CD4-positive, alpha-beta T cell (primary cell): Measurements from ENCODE around the gene CFAP61. TPM values are rescaled to one million over a fixed set of nuclear protein-coding genes. Genes with fewer than 3 reads are reported as not detected.

Experiments used
- ATAC-seq: fragments of 200-7000 bp; cut with Tn5 transposase; one replicate; pipeline ENCODE4 v1.10.0; 2022; ENCODE audit warnings: mild to moderate bottlenecking; ENCODE audit not compliant: poor library complexity
- CTCF ChIA-PET: fragments of 350-600 bp; sonication (Branson Sonifier 250); formaldehyde crosslinking; loops from one replicate; lab custom pipeline; 2021; ENCODE audit warnings: antibody characterized with exemption, inconsistent platforms; lab: Charles Lee
- POLR2A ChIA-PET: fragments of 350-600 bp; sonication (Branson Sonifier 250); formaldehyde crosslinking; loops from one replicate; lab custom pipeline; 2021; ENCODE audit warnings: antibody characterized with exemption, inconsistent platforms; lab: Charles Lee
- DNase-seq, 14 experiments: peaks; one replicate each; pipeline ENCODE4 v3.0.0-alpha.2; 2013 to 2020; ENCODE audit warnings: mixed read lengths in 2 of 14
- H3K27ac ChIP-seq, 2 donors: one replicate each; pipeline versions ENCODE4 v1.5.1 to v1.7.0; 2013; ENCODE audit warnings: low read length in 2 of 2, low read depth in 1 of 2, mild to moderate bottlenecking in 1 of 2
- H3K27me3 ChIP-seq, 2 experiments: 1 replicate in 1 of 2; 2 replicates in 1 of 2; pipeline versions ENCODE4 v1.6.1 to v1.7.0; 2013; ENCODE audit warnings: low read length in 2 of 2, control low read depth in 1 of 2, mild to moderate bottlenecking in 1 of 2, moderate library complexity in 1 of 2; ENCODE audit not compliant: insufficient read depth in 2 of 2, control insufficient read depth in 1 of 2
- H3K36me3 ChIP-seq: one replicate; pipeline ENCODE4 v1.6.1; 2013; ENCODE audit warnings: low read length, control low read depth; ENCODE audit not compliant: insufficient read depth
- H3K4me1 ChIP-seq: one replicate; pipeline ENCODE4 v1.6.1; 2013; ENCODE audit warnings: low read length, control low read depth; ENCODE audit not compliant: insufficient read depth
- H3K4me3 ChIP-seq: one replicate; pipeline ENCODE4 v1.5.1; 2013; ENCODE audit warnings: mild to moderate bottlenecking, low read length, moderate library complexity
- H3K9me3 ChIP-seq, 2 experiments: 1 replicate in 1 of 2; 2 replicates in 1 of 2; pipeline versions ENCODE4 v1.6.1 to v1.7.0; 2013; ENCODE audit warnings: low read length in 2 of 2, mild to moderate bottlenecking in 2 of 2, control low read depth in 1 of 2, moderate library complexity in 1 of 2; ENCODE audit not compliant: control insufficient read depth in 1 of 2, insufficient read depth in 1 of 2
- H3K27ac Mint-ChIP-seq: one replicate; pipeline ENCODE4 v1.8.0; 2020; ENCODE audit warnings: mixed read lengths
- H3K27me3 Mint-ChIP-seq: one replicate; pipeline ENCODE4 v1.8.0; 2021; ENCODE audit warnings: mixed read lengths
- H3K36me3 Mint-ChIP-seq: one replicate; pipeline ENCODE4 v1.8.0; 2021; ENCODE audit warnings: low read depth, mixed read lengths
- H3K4me1 Mint-ChIP-seq: one replicate; pipeline ENCODE4 v1.8.0; 2021; ENCODE audit warnings: low read depth, mixed read lengths
- H3K4me3 Mint-ChIP-seq: one replicate; pipeline ENCODE4 v1.8.0; 2020; ENCODE audit warnings: mild to moderate bottlenecking, mixed read lengths
- H3K9me3 Mint-ChIP-seq: one replicate; pipeline ENCODE4 v1.8.0; 2020; ENCODE audit warnings: mixed read lengths
- CTCF ChIP-seq: fragments of 200-600 bp; IDR thresholded peaks from one replicate; pipeline ENCODE4 v1.8.0; 2022; ENCODE audit warnings: antibody characterized with exemption, mild to moderate bottlenecking
- intact Hi-C, 2 experiments: fragments of 100-400 bp; cut with DNase I in 1 of 2; cut with micrococcal nuclease in 1 of 2; formaldehyde crosslinking; loops; one replicate each; pipeline versions ENCODE4 v1.15.1 to v1.9.0; 2023 to 2025; cut with DNase I, micrococcal nuclease
- total RNA-seq, 174 experiments: library from RNA in 2 of 174; stranded (reverse) in 2 of 174; gene quantifications; one replicate each; pipeline ENCODE4 v1.2.3 and lab custom pipeline; 2021 to 2026

CFAP61 gene
- total RNA-seq, 2 experiments from 2014 or later = not detected

- no peak for ATAC-seq
- peaks cover 9% of the 10 kb centered on the region for H3K27me3 Mint-ChIP-seq
- H3K27ac ChIP-seq = no peak overlapping the region
- H3K4me1 ChIP-seq = no peaks in the 10 kb centered on the region
- H3K4me3 Mint-ChIP-seq = no peak overlapping the region
- H3K4me3 ChIP-seq = no peak overlapping the region
- TF ChIP-seq CTCF = no peak
- no peak overlapping the region for H3K27ac Mint-ChIP-seq
- no peaks in the 10 kb centered on the region for H3K9me3 Mint-ChIP-seq
- H3K9me3 ChIP-seq = no peaks in the 10 kb centered on the region
- no peaks in the 10 kb centered on the region for H3K36me3 ChIP-seq
- H3K4me1 Mint-ChIP-seq = no peaks in the 10 kb centered on the region
- DNase-seq = no peak
- intact Hi-C loops = no loop called here
- no peaks in the 10 kb centered on the region for H3K36me3 Mint-ChIP-seq
- ChIA-PET POLR2A (no interaction called here), CTCF (no interaction called here)
- no peaks in the 10 kb centered on the region for H3K27me3 ChIP-seq
Measured at GRCh38 chr20:20329564-20329963, 277.2 kb downstream of the CFAP61 start.

- H3K27me3 Mint-ChIP-seq = peaks cover 9% of the 10 kb centered on the region
- no peaks in the 10 kb centered on the region for H3K36me3 ChIP-seq
- TF ChIP-seq CTCF = no peak
- H3K9me3 ChIP-seq = no peaks in the 10 kb centered on the region
- no peak overlapping the region for H3K27ac ChIP-seq
- ChIA-PET POLR2A (no interaction called here), CTCF (no interaction called here)
- intact Hi-C loops = no loop called here
- no peak overlapping the region for H3K4me3 Mint-ChIP-seq
- no peaks in the 10 kb centered on the region for H3K36me3 Mint-ChIP-seq
- no peak overlapping the region for H3K27ac Mint-ChIP-seq
- H3K27me3 ChIP-seq = no peaks in the 10 kb centered on the region
- ATAC-seq (no peak), DNase-seq (no peak)
- no peak overlapping the region for H3K4me3 ChIP-seq
- no peaks in the 10 kb centered on the region for H3K4me1 Mint-ChIP-seq
- H3K9me3 Mint-ChIP-seq = no peaks in the 10 kb centered on the region
- H3K4me1 ChIP-seq = no peaks in the 10 kb centered on the region
Measured at GRCh38 chr20:20331156-20331555, 278.8 kb downstream of the CFAP61 start.

- no peak overlapping the region for H3K4me3 ChIP-seq
- no peaks in the 10 kb centered on the region for H3K36me3 ChIP-seq
- H3K27me3 ChIP-seq = no peaks in the 10 kb centered on the region
- ChIA-PET POLR2A (no interaction called here), CTCF (no interaction called here)
- Mint-ChIP-seq H3K27me3 (peaks cover 9% of the 10 kb centered on the region), H3K27ac (no peak overlapping the region), H3K9me3 (no peaks in the 10 kb centered on the region), H3K4me3 (no peak overlapping the region), H3K36me3 (no peaks in the 10 kb centered on the region), H3K4me1 (no peaks in the 10 kb centered on the region)
- H3K9me3 ChIP-seq = no peaks in the 10 kb centered on the region
- no peak overlapping the region for H3K27ac ChIP-seq
- no peak for TF ChIP-seq CTCF
- ATAC-seq (no peak), DNase-seq (no peak)
- no peaks in the 10 kb centered on the region for H3K4me1 ChIP-seq
- intact Hi-C loops = no loop called here
Measured at GRCh38 chr20:20331817-20332216, 279.5 kb downstream of the CFAP61 start.
